Gastroesophageal sphincter (tissue), 4 donors: ENCODE measurements around the gene PITPNM1. TPM values are rescaled to one million over a fixed set of nuclear protein-coding genes. Genes with fewer than 3 reads are reported as not detected.

ENCODE experiments used
- ATAC-seq: fragments of 150-250 bp; one replicate; pipeline ENCODE4 v1.9.1; 2016; ENCODE audit warnings: mild to moderate bottlenecking, moderate library complexity
- H3K27ac ChIP-seq, 4 donors: fragments of 200-600 bp; sonication (generic) in 3 of 4; 1 replicate in 3 of 4; 2 replicates in 1 of 4; pipeline ENCODE4 v1.5.1; 2016 to 2019
- H3K27me3 ChIP-seq: fragments of 200-600 bp; sonication (generic); one replicate; pipeline ENCODE4 v1.5.1; 2019
- H3K36me3 ChIP-seq, 2 donors: fragments of 200-600 bp; sonication (generic); one replicate each; pipeline ENCODE4 v1.5.1; 2019; ENCODE audit warnings: control low read depth in 1 of 2
- H3K4me1 ChIP-seq, 3 donors: fragments of 200-600 bp; sonication (generic); 1 replicate in 2 of 3; 2 replicates in 1 of 3; pipeline ENCODE4 v1.5.1; 2016 to 2019; ENCODE audit warnings: control low read depth in 2 of 3
- H3K4me3 ChIP-seq, 2 donors: fragments of 200-600 bp; sonication (generic); one replicate each; pipeline ENCODE4 v1.5.1; 2019; ENCODE audit warnings: mild to moderate bottlenecking in 1 of 2, moderate library complexity in 1 of 2
- H3K9me3 ChIP-seq, 3 donors: fragments of 200-600 bp; sonication (generic); one replicate each; pipeline ENCODE4 v1.5.1; 2017 to 2019; ENCODE audit warnings: control low read depth in 2 of 3
- CTCF ChIP-seq, 4 experiments: fragments of 200-600 bp in 2 of 4; fragments of 450-650 bp in 2 of 4; sonication (generic) in 1 of 4; IDR thresholded peaks; one replicate each; pipeline ENCODE4 v1.5.1; 2017 to 2019; ENCODE audit warnings: antibody characterized with exemption in 4 of 4, mild to moderate bottlenecking in 2 of 4, moderate library complexity in 2 of 4
- EP300 ChIP-seq: sonication (generic); formaldehyde crosslinking; IDR thresholded peaks from one replicate; pipeline ENCODE4 v1.6.1; 2017; ENCODE audit warnings: antibody characterized with exemption, mild to moderate bottlenecking
- POLR2A ChIP-seq, 2 donors: fragments of 450-650 bp; IDR thresholded peaks; one replicate each; pipeline ENCODE4 v1.6.1; 2017; ENCODE audit warnings: antibody characterized with exemption in 2 of 2, mild to moderate bottlenecking in 2 of 2, moderate library complexity in 1 of 2
- POLR2AphosphoS5 ChIP-seq: sonication (generic); formaldehyde crosslinking; IDR thresholded peaks from one replicate; pipeline ENCODE4 v1.6.1; 2017; ENCODE audit warnings: antibody characterized with exemption
- WGBS, 2 donors: methylation state at CpG; one replicate each; pipeline ENCODE4 v1.1.5; 2018; ENCODE audit warnings: low coverage in 1 of 2; 5-methylcytosine and 5-hydroxymethylcytosine counted together
- total RNA-seq, 4 donors: library from RNA; depleted of rRNA; stranded (reverse); fragments of >200 nt; gene quantifications; one replicate each; pipeline ENCODE4 v1.1.0, GENCODE V29; 2016

Gene PITPNM1
- total RNA-seq, 4 donors from 2014 or later, result 9.5 to 18.7 (median 15.4) TPM

GRCh38 chr11:67544616-67545242, 39.6 kb upstream of the PITPNM1 start:
- TF ChIP-seq POLR2AphosphoS5, result no peak
- no peak for TF ChIP-seq POLR2A (IDR thresholded peaks at IDR 0.05)
- no peak for TF ChIP-seq EP300
- TF ChIP-seq CTCF (IDR thresholded peaks at IDR 0.05), result no peak
- WGBS, 2 donors, result 24 to 83% methylated on average over 4 to 10 of the region's 10 CpGs
- Histone ChIP-seq H3K9me3 (no peaks in the 10 kb centered on the region), H3K36me3 (no peaks in the 10 kb centered on the region), H3K27ac (no peak overlapping the region), H3K4me1 (no peaks in the 10 kb centered on the region), H3K27me3 (no peaks in the 10 kb centered on the region), H3K4me3 (no peak overlapping the region)
- no peak for ATAC-seq

- no peak for ATAC-seq
- no peak overlapping the region for H3K27ac ChIP-seq
- 40% methylated on average over 1 of the region's 2 CpGs; no CpG with 5 or more reads in 1 of the 2 donors for WGBS, 2 donors
Observed at GRCh38 chr11:67543585-67543984, 38.4 kb upstream of the PITPNM1 start.

GRCh38 chr11:67542971-67543370, 37.8 kb upstream of the PITPNM1 start:
- H3K27ac ChIP-seq, result no peak overlapping the region
- no peak for ATAC-seq
- TF ChIP-seq POLR2A (IDR thresholded peaks at IDR 0.05) (no peak), POLR2AphosphoS5 (no peak), CTCF (IDR thresholded peaks at IDR 0.05) (no peak), EP300 (no peak)
- H3K4me3 ChIP-seq, result no peak overlapping the region
- WGBS, 2 donors, result 27 to 64% methylated on average over 3 to 6 of the region's 7 CpGs
- H3K4me1 ChIP-seq, result no peaks in the 10 kb centered on the region
- H3K9me3 ChIP-seq, result no peaks in the 10 kb centered on the region
- peaks cover 9% of the 10 kb centered on the region for H3K27me3 ChIP-seq
- no peaks in the 10 kb centered on the region for H3K36me3 ChIP-seq

More at GRCh38 chr11:67543585-67543984, 38.4 kb upstream of the PITPNM1 start:
- Histone ChIP-seq H3K36me3 (no peaks in the 10 kb centered on the region), H3K27me3 (peaks cover 7% of the 10 kb centered on the region), H3K9me3 (no peaks in the 10 kb centered on the region), H3K4me1 (no peaks in the 10 kb centered on the region), H3K4me3 (no peak overlapping the region)
- TF ChIP-seq EP300 (no peak), CTCF (IDR thresholded peaks at IDR 0.05) (no peak), POLR2A (IDR thresholded peaks at IDR 0.05) (no peak), POLR2AphosphoS5 (no peak)

GRCh38 chr11:67542169-67542568, 37.0 kb upstream of the PITPNM1 start:
- Histone ChIP-seq H3K27me3 (peaks cover 9% of the 10 kb centered on the region), H3K9me3 (no peaks in the 10 kb centered on the region), H3K4me3 (no peak overlapping the region), H3K4me1 (no peaks in the 10 kb centered on the region), H3K27ac (no peak overlapping the region), H3K36me3 (no peaks in the 10 kb centered on the region)
- TF ChIP-seq CTCF (IDR thresholded peaks at IDR 0.05), result no peak
- no peak for TF ChIP-seq POLR2AphosphoS5
- no peak for TF ChIP-seq POLR2A (IDR thresholded peaks at IDR 0.05)
- no peak for TF ChIP-seq EP300
- 54% methylated on average over 3 of the region's 3 CpGs; no CpG with 5 or more reads in 1 of the 2 donors for WGBS, 2 donors
- no peak for ATAC-seq

- Histone ChIP-seq H3K4me1 (no peaks in the 10 kb centered on the region), H3K9me3 (no peaks in the 10 kb centered on the region), H3K27me3 (peaks cover 9% of the 10 kb centered on the region), H3K4me3 (no peak overlapping the region), H3K36me3 (no peaks in the 10 kb centered on the region), H3K27ac (no peak overlapping the region)
- no CpG with 5 or more reads among the region's 6 CpGs for WGBS, 2 donors
- no peak for ATAC-seq
- TF ChIP-seq EP300 (no peak), CTCF (IDR thresholded peaks at IDR 0.05) (no peak), POLR2AphosphoS5 (no peak), POLR2A (IDR thresholded peaks at IDR 0.05) (no peak)
Observed at GRCh38 chr11:67541198-67541597, 36.0 kb upstream of the PITPNM1 start.
